ENCODE data around the gene ITGBL1.

The ITGBL1 gene

GRCh38 chr13:101451641-101452040 is 834 bp upstream of the ITGBL1 start:
- DNase-seq, result no peak

GRCh38 chr13:101453784-101454201 is 1.3 kb downstream of the ITGBL1 start:
- DNase-seq, result no peak

- DNase-seq, result no peak
Measured at GRCh38 chr13:101454767-101455166, 2.3 kb downstream of the ITGBL1 start.

- DNase-seq, result no peak
Measured at GRCh38 chr13:101455863-101456262, 3.4 kb downstream of the ITGBL1 start.

- DNase-seq, result no peak
Measured at GRCh38 chr13:101457176-101457575, 4.7 kb downstream of the ITGBL1 start.

GRCh38 chr13:101465877-101466276 is 13.4 kb downstream of the ITGBL1 start:
- no peak for DNase-seq

GRCh38 chr13:101467415-101467814 is 14.9 kb downstream of the ITGBL1 start:
- DNase-seq, result no peak

- DNase-seq, result peak in 1 of 2 experiments; percentile 52
Measured at GRCh38 chr13:101473458-101473857, 21.0 kb downstream of the ITGBL1 start.

- DNase-seq, result peak in 1 of 2 experiments; percentile 64
Measured at GRCh38 chr13:101474419-101474957, 22.0 kb downstream of the ITGBL1 start.

- no peak for DNase-seq
Measured at GRCh38 chr13:101475536-101475935, 23.1 kb downstream of the ITGBL1 start.

- no peak for DNase-seq
Measured at GRCh38 chr13:101481421-101481820, 28.9 kb downstream of the ITGBL1 start.

GRCh38 chr13:101486708-101487437 is 34.4 kb downstream of the ITGBL1 start:
- no peak for DNase-seq

- no peak for DNase-seq
Measured at GRCh38 chr13:101487438-101487830, 35.0 kb downstream of the ITGBL1 start.

GRCh38 chr13:101488734-101489133 is 36.3 kb downstream of the ITGBL1 start:
- DNase-seq, result no peak

- DNase-seq, result no peak
Measured at GRCh38 chr13:101489643-101490405, 37.3 kb downstream of the ITGBL1 start.

GRCh38 chr13:101490406-101491015 is 38.0 kb downstream of the ITGBL1 start:
- DNase-seq, result no peak

- no peak for DNase-seq
Measured at GRCh38 chr13:101492251-101492910, 39.9 kb downstream of the ITGBL1 start.

- no peak for DNase-seq
Measured at GRCh38 chr13:101493541-101493940, 41.1 kb downstream of the ITGBL1 start.

- DNase-seq, result no peak
Measured at GRCh38 chr13:101499406-101499805, 46.9 kb downstream of the ITGBL1 start.

GRCh38 chr13:101502618-101503017 is 50.1 kb downstream of the ITGBL1 start:
- DNase-seq, result no peak

- DNase-seq, result no peak
Measured at GRCh38 chr13:101511161-101511560, 58.7 kb downstream of the ITGBL1 start.

- DNase-seq, result no peak
Measured at GRCh38 chr13:101511766-101512165, 59.3 kb downstream of the ITGBL1 start.

GRCh38 chr13:101512650-101513049 is 60.2 kb downstream of the ITGBL1 start:
- no peak for DNase-seq

Data from NCI-H446 (cell line).